HTERT RPE-1 (cell line): ENCODE measurements around the gene HHEX.
"Not testable (repeated sequence)": the region's sequence is repeated elsewhere in the genome, so short reads cannot be mapped to it uniquely, and the experiment has no call there.

Source experiments
- in situ Hi-C: fragments of 300-500 bp; cut with MboI; formaldehyde crosslinking; loops from 4 replicates; pipeline ENCODE4 v1.14.3; 2020; ENCODE audit warnings: low sequenced_read_pairs

HHEX gene

DNA sequence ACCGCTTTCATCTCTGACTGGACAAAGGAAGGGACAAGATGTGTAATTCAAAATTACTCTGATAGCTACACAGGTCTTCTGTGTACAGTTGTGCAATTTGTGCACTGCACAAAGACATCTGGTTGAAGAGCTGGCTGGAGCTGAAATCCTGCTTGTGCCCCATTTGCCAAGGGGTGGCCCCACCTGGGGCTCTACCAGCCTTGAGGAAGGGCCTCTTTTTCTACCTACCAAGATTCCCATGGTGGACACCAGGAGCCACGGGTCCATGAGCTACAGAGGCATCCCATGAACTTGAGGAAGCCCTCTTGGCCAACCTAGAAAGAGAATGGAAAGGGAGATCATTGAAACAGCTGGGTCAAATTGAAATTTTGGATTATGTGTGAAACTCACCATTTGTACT, 43.2 kb downstream of the HHEX start:
- in situ Hi-C loops = no loop called here

GRCh38 chr10:92734301-92734700, 44.5 kb downstream of the HHEX start:
- in situ Hi-C loops = no loop called here

DNA sequence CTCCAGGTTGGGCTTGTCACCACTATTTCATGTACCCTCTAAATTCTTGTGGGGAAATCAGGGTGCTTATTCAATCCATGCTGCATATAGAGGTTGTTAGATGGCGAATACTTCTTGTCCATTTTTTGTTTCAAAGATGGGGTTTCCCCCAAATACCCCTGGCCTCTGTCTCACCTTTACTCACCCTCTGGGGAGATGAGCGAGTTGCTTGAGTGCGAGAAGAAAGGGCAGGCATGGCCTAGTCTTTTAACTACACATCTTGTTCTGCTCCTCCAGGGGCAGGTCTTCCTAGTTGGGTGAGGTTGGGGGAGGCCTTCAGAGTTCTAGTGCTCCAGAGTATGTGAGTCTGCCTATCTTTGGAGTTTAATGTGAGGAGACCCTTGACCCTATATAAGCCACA, 46.2 kb downstream of the HHEX start:
- in situ Hi-C loops = no loop called here

DNA sequence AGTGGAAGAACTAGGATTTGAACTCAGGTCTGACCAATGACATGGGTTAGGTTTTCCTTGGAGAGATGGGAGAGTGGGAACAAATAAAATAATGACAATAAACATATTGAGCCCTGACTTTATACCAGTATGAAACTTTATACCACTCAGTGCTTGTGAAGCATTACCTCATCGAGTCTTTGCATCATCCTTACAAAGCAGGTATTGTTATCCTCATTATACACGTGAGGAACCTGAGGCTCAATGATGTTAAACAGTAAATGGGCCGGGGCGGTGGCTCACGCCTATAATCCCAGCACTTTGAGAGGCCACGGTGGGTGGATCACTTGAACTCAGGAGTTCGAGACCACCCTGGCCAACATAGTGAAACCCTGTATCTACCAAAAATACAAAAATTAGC, 47.7 kb downstream of the HHEX start:
- in situ Hi-C loops = no loop called here

DNA sequence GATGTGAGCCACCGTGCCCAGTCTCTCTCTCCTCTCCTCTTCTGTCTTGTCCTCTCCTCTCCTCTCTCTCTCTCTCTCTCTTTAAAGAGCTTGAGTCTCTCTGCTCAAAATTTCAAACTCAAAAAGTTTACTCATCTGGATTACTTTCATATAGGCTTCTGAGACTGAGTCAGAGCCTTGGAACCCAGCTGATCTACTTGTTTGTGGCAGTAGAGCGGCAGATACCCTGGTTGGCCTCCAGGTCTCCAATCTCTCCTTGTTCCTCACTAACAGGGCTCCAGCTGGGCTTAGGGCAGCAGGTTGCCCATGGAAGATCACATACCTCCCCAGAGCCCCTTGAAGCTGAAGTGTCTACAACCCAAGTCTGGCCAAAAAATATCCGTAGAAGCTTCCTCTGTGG, 51.0 kb downstream of the HHEX start:
- in situ Hi-C loops = no loop called here

DNA sequence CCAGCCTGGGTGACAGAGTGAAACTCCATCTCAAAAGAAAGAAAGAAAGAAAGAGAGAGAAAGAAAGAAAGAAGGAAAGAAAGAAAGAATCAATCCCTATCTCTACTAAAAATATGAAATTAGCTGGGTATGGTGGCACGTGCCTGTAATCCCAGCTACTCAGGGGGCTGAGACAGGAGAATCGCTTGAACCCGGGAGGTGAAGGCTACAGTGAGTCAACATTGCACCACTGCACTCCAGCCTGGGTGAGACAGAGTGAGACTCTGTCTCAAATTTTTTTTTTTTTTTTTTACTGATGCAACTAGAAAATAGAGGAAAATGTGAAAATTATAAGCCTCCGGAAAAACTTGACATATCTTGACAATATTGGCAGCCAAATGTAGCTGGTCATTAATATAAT, 52.0 kb downstream of the HHEX start:
- in situ Hi-C loops = not testable (repeated sequence)

DNA sequence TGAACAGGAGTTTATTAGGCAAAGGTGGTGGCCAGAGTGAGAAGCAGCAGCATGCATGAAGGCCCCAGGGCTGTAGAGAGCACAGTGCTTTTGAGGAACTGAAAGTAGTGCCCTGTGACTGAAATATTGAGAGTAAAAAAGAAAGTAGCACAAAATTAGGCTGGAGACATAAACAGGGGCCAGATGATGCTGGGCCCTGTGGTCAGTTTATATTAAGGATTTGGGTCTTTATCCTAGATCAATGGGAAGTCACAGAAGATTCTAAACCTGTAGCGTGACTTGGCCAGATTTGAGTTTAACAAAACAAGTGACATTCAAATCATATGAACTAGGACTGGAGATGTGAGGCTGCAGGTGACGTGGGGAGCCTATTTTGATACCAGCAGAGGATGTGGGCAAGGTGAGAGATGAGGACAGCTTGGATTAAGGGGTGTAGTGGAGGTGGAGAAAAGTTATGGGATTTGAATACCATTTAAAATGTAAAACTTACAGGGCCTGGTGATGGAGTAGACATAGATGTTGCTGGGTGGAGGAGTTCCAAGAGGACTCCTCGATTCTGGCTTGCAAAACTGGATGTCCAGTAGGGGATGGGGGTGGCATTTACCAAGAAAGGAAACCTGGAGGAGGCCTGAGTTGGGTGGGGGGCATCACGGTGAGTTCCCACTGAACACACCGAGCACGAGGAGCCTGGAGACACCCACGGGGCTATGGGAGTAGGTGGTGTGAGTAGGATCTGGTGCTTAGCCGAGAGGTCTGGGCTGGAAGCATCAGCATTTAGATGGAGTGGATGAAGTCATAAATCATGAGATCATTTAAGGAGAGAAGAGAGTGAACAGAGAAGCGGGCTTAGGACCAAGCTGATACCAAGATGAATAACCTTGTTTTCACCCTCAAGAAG, 52.8 kb downstream of the HHEX start:
- in situ Hi-C loops = no loop called here
